Fibroblast of skin of scalp (primary cell): Measurements from ENCODE around the gene SLC34A1.
"Not testable (repeated sequence)": the region's sequence is repeated elsewhere in the genome, so short reads cannot be mapped to it uniquely, and the experiment has no call there.

ENCODE experiments used
- DNase-seq: peaks from one replicate; pipeline ENCODE4 v3.0.0-alpha.2; 2013

SLC34A1 gene

DNA sequence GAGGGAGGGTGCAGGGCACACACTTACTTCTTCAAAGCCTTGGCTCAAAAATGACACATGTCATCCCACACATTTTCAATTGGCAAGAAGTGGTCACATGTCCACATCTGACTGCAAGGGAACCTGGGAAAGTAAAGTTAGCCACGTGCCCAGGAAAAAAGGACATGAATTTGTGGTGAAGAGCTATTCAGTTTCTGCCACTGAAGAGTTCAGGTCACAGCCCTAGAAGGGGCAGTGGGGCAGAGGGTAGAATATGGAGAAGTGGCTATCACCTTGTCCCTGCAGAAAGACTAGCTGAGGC is 28.4 kb upstream of the SLC34A1 start:
- DNase-seq: no peak

DNA sequence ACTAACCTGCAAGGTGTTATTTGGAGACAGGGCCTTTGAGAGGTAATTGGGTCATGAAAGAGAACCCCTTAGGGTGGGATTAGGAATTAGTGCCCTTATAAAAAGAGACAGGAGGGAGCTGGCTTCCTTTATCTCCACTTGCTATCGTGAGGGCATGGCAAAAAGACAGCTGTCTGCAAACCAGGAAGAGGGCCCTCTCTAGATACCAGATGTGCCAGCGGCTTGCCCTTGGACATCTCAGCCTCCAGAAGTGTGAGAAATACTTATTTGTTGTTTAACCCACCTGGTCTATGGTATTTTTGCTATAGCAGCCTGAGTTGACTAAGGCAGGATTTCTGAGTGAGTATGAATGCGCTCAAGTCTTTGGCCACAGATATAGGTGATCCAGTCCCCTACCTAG is 27.5 kb upstream of the SLC34A1 start:
- DNase-seq: no peak

- DNase-seq: no peak
Measured at GRCh38 chr5:177357146-177357458, 27.1 kb upstream of the SLC34A1 start.

DNA sequence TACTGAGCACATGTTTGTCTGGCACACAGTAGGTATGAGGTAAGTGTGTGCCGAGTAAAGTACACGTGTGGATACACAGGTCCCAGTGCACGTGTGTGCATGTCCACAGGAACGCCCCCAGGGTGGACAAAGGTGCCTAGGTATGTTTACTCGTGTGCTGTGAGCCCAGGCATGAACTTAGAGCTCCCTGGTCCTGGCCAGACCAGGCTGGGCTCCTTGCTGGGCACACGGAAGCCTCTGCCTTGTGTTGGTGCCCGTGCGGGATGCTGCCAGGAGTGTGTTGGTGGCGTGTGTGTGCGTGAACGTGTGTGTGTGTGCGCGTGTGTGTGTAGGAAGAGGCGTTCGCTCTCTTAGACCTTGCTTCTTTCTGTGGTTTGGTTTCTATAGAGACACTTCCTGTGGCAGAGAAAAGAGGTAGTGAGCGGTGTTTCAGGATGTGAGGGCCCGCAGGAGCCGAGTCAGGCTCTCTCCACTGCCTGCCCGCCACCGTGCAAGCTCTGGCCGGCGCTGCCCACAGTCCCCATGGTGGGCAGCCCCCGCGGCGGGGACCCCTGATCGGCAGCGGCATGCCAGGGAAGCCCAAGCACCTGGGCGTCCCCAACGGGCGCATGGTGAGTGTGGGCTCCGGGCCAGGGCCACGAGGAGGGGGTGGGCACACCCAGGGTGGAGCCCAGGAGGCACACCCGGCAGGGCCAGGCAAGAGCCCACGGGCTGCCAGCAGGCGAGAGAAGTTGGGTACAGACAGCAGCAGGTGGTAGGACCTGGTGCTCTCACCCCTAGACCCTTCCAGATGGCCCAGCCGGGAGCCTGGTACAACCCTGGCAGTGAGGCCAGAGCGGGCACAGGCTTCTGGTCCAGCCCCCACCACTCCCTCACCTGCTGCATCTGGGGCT is 26.5 kb upstream of the SLC34A1 start, which contains the start of gene RGS14:
RGS14 (plus strand) TSS at position 466 of the 893 bp plus-strand sequence; CDS start at position 567, 101 bp downstream.
- DNase-seq: peak; percentile 14

GRCh38 chr5:177358370-177358819 is 25.8 kb upstream of the SLC34A1 start:
- DNase-seq: no peak

GRCh38 chr5:177359451-177359851 is 24.8 kb upstream of the SLC34A1 start:
- DNase-seq: no peak

DNA sequence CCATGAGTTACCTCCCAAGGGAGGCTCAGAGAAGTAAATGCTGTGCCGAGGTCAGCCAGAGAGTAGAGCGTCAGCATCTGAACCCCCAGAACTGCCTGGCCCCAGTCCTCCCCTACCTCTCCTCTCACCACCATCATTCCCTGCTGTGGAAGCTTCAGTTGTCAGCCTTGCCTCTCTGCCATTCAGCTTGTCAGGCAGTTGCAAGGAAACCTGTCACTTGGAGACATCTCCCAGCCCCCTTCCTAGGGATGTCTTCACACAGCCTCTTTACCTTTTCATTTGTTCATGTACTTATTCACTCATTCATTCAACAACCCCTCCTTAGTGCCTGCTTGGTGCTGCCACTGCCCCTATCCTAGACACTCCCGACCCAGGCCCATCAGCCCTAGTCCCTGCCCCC is 24.4 kb upstream of the SLC34A1 start:
- no peak for DNase-seq

DNA sequence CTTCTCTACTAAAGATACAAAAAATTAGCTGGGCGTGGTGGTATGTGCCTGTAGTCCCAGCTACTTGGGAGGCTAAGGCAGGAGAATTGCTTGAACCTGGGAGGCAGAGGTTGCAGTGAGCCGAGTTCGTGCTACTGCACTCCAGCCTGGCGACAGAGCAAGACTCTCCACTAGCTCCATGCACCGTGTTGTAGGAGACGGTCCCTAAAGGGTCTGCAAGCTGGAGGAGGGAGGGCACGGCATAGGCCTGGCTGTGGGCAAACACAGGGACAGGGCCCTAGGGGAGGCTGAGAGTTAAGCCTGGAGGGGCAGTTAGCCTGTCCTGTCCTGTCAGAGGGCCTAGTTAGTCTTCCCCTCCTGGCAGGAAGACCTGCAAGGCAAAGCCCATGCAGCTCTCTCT is 23.5 kb upstream of the SLC34A1 start:
- not testable (repeated sequence) for DNase-seq

DNA sequence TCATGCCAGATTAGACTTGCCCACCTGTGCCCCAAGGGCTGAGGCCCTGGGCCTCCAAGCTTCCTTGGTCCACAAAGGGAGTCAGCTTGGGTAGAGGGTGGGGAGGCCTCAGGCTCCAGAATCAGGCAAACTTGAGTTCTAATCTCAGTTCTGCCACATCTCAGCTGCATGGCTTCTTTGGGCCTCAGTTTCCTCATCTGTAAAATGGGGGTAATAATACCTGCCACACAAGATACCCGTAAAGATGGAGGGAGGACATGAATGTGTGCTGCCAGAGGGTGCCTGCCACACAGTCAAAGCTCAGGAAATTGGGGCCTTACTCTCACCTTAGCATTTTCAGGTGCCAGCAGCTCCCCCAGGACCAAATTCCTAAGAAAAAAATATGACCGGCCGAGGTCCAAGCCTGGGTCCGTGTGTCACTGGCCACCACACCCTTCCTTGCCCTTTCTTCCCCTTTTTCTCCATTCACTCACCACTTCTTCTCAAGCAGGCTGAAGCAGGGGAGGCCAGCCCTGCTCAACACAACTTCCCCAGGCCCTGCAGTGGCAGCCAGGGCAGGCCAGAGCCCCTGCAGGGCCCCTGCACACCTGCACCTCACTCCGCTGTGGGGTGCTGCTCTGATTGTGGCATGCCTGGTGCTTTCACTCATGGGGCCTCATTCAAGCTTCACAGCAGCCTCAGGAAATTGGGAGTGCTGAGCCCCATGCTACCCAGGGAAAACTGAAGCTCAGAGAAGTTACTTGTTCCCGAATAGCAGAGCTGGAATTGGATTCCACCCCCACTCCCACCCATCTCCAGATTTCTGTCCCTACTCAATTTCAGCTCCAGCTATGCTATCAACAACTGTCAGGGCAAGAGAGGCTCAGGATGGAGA is 22.6 kb upstream of the SLC34A1 start:
- DNase-seq: no peak

DNA sequence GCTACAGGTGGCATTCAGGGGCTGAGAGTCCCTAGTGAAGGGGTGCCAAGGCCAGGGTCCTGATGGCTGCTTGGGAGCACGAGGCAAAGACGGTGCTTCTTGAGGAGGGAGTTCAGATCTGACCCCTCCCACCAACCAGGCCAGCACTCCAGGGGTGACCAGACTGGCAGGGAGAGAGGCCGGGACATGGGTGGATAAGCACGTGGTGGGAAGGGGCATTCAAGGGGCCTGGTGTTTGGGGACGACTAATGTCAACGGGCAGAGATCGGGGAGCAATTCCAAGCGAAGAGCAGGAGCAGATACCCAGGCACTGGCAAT is 22.0 kb upstream of the SLC34A1 start:
- no peak for DNase-seq

DNA sequence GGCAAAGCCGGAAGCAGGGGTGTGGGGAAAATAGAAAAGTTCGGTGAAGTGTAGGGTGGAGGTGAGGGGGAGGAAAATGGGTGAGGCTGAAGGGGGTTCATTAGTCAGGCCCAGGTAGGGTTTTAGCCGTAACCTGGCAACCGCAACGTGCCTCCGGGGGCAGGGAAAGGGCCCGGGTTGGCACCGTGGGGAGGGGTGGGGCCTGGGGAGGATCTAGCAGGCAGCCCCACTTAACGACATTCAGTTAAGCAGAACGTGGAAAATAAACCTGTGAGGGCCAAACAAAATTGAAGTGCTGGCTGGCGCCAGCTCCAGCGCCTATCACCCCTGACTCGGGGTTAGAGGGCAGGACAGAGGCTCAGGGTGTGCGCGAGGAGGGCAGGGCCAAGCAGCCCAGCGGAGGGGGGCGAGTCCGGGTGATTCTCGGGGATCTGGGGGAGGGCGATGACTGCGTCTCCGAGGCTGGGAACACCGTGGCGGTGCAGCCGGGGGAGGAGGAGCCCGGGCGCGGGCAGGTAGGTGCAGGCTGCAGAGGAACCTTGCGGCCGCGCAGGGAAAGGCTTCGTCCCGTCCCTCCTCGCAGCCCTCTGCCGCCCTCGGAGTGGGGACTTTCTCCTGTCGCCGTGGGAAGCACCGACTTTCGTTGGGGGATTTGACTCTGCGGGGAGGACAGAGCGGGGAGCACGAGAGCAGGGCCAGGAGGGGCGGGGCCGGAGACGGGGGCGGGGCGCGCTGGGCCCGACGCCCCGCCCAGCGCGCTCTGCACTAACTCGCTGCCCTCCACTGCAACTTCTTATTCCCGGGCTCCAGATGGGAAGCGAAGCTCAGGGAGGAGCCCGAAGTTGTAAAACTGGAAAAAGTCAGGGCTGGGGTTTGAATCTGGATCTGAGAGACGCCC is 21.4 kb upstream of the SLC34A1 start:
- DNase-seq: peak; percentile 43

- no peak for DNase-seq
Measured at GRCh38 chr5:177363565-177363964, 20.7 kb upstream of the SLC34A1 start.

DNA sequence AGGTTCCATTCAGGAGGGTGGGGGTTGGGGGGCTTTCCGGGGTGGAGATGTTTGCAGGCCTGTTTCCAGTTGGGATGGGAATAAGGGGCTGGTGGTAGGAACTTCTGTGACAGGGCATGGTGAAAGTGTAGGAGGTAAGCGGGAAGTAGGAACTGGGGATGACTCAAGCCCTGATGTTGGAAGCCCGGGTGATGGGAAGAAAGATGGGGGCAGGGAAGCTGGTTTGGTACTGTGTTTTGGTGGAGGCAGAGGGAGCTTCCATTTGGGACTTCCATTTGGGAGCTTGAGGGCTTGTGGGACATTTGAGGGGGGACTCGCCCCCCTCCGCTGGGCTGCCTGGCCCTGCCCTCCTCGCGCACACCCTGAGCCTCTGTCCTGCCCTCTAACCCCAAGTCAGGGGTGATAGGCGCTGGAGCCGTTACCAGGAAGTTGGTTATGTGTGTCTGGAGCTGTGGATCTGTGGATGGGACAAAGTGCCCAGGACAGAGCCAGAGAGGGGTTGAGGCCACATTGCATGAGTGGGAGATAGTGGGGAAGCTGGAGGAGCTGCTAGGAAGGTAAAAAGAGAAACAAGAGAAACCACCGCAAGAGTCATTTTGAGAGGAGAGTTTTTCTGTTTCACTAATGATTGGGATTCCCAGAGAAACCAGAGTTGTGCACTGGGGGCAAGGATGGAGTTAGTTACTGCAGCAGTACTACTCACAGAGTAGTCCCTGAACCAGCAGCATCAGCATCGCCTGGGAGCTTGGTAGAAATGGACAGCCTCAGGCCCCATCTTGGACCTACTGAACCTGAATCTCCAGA is 19.9 kb upstream of the SLC34A1 start:
- DNase-seq: no peak

GRCh38 chr5:177365845-177366527 is 18.2 kb upstream of the SLC34A1 start:
- no peak for DNase-seq

DNA sequence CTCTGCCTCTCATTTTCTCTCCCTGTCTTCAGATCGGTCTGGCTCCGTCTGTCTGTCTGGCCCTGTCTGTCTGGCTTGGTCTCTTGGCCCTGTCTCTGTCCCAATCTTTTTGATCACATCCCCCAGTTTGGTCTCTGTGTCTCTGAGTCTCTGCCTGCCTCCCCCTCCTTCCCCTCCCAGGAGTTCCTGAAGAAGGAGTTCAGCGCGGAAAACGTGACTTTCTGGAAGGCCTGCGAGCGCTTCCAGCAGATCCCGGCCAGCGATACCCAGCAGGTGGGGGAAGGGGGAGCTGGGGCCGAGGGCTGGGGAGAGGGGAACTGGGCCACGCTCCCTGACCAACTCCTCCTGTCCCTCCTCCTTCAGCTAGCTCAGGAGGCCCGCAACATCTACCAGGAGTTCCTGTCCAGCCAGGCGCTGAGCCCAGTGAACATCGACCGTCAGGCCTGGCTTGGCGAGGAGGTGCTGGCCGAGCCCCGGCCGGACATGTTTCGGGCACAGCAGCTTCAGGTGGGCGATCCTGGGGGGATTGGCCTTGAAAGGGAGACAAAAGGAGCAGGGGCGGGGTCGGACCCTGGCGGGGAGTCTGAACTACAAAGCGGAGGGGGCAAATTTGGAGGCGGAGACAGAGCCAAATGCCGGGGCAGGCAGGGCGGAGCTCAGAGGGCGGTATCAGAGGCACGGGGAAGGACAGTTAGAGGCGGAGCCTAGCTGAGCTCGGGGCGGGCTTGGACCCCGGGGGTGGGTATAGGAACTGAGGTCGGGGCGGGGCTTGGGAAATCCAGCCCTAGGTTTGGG is 17.5 kb upstream of the SLC34A1 start:
- peak; percentile 87 for DNase-seq

- no peak for DNase-seq
Measured at GRCh38 chr5:177367323-177367848, 16.8 kb upstream of the SLC34A1 start.

GRCh38 chr5:177367981-177368868 is 16.0 kb upstream of the SLC34A1 start:
- no peak for DNase-seq

- peak; percentile 19 for DNase-seq
Measured at GRCh38 chr5:177368869-177369644, 15.2 kb upstream of the SLC34A1 start.
